Activated CD4-positive, alpha-beta T cell treated with anti-CD3 and anti-CD28 coated beads, Interleukin-10, Interleukin-2, amounts not matched to agents 100 ng/mL and 50 ng/mL, durations not matched to agents 16 hours and 8 hours (primary cell): ENCODE measurements around the gene TCFL5.
A peak's percentile ranks its signal among the peaks of the same experiment; 100 is the strongest.
"Not testable (repeated sequence)": the region's sequence is repeated elsewhere in the genome, so short reads cannot be mapped to it uniquely, and the experiment has no call there.

Experiments used
- DNase-seq: peaks from one replicate; pipeline ENCODE4 v3.0.0-alpha.2; 2020

The TCFL5 gene

DNA sequence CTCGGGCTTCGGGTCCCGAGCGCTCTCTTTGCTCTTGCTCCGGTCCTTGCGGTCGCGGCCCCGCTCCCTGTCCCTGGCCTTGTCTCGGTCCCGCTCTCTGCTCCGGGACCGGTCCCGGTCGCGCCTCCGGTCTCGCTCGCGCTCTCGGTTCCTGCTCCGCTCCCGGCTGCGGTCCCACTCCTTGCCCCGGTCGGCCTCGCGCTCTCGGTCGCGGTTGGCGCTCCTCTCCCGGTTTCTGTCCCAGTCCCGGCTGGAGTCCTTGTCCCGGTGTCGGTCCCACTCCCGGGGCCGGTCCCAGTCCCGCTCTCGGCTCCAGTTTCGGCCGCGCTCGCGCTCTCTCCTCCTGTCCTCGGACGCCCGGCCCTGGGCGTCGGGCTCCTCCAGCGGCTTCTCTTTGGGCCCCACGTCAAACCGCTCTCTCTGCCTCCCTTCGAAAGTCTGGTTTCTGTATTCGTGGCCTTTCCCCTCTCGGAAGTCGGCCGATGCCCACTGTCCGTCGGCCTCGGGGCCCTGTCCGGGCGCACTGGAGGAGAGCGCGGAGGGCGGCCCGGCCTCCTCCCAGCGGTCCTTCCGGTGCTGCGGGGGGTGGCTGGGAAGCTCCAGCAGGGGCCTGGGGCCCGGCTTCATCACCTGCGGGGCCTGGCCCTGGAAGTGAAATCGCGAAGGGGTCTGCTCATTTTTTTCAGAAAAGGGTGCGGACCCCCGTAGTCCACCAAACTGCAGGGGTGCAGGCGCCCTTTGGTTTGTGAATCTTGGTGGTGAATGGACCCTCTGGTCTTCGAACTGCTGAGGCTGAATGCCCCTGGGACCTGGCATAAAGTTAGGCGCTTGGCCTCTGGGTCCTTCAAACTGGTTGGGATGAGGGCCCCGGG lies 17.9 kb upstream of the TCFL5 start:
- DNase-seq: no peak

DNA sequence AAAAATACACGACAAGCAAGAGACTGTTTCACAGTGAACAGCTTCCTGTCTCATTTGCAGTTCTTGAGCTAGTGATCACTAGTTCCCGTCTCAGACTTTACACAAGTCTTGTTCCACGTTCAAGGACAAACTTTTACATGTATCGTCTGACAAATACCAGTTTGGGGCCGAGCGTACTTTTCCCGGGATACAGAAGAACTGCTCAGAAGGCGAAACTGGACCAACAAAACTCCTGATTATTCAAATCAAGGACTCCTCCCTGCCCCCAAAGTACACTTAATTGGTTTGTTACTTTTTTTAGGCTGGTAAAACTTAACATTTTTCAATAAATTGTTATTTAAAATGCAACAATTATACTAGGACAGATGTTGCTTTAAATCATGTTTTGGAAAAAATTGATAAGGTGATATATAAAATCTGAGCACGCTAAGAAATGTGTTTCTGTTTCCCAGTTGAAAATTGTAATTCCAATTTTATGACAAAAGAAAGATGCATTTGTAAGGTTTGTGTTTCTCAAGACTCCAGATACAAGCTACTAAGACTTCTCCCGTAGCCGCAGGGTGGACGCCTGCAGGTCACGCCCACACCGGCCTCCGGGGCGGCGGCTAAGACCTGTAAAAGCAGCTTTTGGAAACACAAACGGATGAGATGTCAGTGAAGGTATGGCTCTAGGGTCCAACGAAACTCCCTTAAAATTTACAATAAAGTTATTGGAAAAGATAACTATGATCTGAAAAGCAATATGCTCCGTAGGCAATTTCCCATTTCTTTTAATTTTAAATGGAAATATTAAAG lies 16.8 kb upstream of the TCFL5 start:
- no peak for DNase-seq

DNA sequence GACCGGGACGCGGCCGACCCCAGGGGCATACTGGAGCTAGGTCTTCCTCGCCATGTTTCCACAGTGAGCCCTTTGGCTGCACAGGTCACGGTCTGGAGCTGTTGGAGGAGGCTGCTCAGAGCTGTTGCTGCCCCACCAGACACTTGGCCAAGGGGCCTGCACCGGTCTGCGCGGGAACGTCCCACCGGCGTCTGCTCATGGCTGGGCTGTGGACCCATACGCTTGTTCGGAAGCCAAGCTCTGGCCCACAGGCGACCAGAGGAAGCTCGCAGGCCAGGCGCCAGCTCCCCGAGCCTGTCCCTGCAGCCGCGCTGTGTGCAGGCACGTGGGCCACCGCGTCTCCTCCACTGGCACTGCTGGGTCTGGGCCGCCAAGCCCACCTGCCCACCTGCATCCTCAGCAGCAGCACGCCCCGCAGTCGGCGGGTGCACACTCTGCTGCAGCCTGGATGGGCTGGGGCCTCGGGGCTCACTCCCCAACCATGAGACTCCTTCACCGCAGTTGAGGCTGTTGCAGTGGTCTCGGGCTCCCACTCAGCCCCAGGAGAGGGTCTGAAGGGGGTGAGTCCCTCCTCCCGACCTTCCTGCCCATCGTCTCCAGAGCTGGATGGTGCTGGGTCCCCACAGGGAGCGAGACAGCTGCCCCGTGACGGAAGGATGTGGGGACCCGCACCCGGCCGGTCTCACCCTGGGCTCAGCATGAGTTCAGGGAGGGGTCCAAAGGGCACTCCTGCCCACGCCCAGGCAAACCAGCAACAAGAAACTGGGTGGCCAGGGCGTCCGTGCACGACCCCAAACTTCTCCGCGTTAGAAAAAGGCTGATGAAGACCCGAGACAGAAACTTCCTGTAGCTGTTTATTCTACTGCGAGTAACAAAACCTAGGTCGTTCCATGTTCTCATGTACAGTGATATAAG lies 15.5 kb upstream of the TCFL5 start:
- DNase-seq: no peak

DNA sequence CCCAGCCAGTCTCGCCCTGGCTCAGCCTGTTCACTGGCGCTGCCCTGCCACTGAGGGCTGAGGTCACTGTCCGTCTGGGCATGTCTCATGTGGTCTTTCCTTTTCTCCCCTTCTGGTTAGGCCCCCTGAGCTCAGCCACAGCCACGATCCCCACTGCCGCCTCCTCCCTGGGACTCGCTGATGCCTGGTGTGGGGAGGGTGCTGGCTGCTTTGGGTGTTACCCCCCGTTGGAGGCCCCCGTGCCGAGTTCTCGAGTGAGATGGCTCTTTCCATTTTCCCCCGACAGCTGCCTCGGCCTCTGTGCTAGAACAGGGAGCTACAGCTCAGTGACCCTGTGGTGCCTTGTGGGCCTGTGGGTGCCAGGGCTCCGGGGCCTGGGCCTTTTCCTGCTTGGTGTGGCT lies 14.9 kb upstream of the TCFL5 start:
- no peak for DNase-seq

DNA sequence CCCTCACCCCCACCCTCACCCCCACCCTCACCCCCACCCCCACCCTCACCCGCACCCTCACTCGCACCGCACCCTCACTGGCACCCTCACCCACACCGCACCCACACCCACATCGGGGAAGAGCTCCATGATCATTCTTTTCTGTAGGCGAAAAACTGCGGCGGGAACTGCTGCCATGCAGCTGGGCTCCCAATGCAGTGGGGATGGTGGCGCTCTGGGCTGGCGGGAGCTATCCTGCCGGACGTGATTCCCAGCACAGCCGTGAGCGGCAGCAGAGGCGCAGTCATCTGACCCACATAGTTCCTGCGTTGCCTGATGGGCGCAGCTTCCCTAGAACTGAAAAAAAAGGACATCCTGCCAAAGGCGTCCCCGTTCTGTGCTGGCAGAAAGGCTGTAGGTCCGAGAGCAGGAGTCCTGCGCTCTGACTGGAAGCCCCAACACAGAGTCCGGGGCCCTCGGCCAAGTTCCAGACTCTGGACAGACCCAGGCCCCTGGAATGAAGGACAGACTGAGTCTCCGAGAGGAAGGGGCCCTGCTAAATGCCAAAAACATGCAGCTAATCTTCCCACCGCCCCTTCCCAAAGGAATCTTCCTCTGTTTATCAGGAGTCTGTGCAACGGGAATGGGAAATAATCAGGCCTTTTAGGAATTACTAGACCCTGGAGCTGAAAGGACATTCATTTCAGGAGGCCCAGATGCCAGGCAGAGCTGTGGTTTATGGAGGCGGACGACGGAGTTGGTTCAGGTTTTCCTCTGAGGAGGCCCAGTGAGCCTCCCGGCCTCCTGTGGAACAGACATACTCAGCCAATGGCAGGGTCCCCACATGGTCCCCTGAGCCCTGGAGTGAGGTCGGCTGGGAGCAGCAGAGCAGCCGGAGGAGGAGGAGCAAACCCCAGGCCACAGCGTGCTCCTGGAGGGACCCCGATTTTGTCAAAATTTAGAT lies 14.1 kb upstream of the TCFL5 start:
- no peak for DNase-seq

DNA sequence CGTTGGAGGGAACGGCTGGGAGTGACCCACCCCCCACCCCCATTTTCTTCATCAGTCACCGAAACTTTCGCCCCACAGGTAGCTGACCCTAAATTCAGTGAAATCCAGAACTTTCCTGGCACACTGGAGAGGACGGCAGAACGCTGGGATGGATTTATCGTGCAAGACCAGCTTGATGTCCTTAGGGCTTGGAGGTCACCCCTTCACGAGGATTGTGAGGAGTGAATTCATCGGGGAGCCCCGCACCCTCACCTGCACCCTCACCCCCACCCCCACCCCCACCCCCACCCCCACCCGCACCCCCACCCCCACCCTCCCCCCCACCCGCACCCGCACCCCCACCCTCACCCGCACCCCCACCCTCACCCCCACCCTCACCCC lies 13.3 kb upstream of the TCFL5 start:
- no peak for DNase-seq

DNA sequence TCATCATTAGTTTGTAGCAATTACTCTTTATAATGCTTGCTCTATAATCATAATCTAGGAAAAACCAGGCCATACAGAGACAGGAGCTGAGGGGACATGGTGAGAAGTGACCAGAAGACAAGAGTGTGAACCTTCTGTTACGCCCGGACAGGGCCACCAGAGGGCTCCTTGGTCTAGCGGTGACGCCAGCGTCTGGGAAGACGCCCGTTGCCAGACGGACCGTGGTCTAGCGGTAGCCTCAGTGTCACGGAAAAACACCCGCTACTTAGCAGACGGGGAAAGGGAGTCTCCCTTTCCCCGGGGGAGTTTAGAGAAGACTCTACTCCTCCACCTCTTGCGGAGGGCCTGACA lies 12.0 kb upstream of the TCFL5 start:
- DNase-seq: peak; percentile 54

DNA sequence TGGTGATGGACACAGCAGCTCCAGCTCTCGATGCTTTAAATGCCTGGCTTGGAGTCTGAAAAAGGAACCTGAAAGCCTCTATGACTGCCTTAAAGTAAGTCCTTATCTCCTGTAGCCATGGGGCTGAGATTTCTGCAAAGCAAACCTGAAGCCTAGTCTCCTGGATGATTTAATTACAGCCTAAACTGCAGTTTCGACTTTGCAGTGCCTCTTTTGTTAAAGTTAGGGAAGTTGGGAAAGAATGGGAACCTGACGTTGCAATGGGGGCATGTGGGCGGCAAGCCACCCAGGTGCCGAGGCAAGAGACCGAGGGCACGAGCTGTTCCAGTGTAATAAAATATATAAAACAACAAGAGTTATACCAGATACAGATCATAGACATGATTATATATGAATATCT lies 11.7 kb upstream of the TCFL5 start:
- DNase-seq: no peak

DNA sequence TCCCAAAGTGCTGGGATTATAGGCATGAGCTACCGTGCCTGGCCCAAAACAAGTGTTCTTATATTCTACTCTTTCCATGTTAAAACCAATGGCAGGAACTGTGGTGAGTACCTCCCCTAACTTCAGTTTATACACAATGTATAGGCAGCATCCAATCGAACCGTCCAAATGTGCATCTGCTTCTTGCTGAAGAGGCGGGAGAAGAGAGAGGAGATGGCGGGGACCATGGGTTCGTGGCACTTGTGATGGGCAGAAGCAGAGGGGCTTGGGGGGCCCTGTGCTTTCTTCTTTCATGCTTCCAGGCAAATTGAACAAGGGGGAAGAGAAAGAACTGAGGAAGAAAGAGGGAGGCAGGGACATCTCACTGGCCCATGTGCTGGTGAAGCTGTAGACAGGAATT lies 11.2 kb upstream of the TCFL5 start:
- DNase-seq: no peak

DNA sequence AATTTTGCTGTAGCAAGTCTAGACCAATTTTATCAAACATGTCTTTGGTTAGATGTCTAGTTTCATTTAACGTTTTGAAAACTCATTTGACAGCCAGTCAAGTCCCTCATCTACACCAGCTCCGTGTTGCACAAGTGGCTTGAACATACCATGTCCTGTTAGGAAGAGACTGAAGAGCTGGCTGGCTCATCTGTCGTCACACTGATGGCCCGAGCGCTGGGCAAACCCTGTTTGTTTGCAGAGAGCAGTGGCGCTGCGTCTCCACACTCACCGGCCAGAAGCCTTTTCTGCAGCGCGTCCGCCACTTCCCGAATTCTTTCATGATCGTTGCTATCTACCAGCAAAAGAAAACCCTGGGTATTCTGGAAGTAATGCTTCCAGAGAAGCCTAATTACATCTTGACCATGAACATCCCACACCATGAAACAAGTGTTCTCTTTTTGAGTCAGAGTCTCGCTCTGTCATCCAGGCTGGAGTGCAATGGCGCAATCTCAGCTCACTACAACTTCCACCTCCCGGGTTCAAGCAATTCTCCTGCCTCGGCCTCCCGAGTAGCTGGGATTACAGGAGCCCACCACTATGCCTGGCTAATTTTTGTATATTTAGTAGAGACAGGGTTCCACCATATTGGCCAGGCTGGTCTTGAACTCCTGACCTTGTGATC lies 10.7 kb upstream of the TCFL5 start:
- no peak for DNase-seq

DNA sequence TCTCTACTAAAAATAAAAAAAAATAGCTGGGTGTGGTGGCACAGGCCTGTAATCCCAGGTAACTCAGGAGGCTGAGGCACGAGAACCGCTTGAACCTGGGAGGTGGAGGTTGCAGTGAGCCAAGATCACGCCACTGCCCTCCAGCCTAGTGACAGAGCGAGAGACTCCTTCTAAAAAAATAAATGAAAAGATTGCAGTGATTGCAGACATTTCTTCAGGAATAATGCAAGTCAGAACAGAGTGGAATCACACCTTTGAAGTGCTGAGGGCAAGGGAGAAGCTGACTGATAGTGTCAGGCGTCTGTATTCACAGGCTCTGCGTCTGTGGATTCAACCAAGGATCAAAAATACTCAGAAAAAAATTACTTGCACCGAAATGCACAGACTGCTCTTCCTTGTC lies 2.6 kb upstream of the TCFL5 start:
- DNase-seq: no peak

DNA sequence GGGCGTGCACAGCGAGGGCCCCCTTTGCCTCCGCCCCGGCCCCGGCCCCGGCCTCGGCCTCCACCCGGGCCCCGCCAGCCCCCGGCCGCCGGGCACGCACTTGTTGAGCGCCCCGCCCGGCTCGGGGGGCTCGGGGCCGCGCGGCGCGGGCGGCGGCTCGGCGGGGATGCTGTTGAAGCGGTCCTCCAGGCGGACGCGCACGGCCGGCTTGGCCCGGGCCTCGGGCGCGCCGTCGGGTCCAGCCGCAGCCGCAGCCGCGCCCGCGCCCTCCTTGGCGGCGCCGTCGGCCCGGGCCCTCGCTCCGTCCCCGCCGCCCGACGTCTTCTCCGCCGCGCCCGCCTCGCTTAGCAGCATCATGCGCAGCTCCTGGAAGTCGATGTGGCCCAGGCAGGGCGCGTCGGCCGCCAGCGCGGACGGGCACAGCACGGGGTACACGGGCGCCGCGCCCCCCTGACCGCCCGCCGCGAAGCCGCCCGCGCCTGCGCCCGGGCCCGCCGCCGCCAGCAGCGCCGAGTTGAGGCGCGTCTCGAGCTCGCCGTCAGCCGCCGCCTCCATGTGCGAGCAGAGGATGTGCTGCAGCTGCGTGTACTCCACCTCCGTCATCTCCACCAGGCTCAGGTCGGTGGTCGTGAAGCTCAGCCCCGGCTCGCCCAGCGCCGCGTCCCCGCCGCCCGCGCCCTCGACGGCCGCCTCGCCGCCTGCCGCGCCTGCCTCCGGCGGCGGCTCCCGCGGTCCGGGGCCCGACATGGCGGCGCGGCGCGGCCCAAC lies 514 bp downstream of the TCFL5 start:
- peak; percentile 27 for DNase-seq

DNA sequence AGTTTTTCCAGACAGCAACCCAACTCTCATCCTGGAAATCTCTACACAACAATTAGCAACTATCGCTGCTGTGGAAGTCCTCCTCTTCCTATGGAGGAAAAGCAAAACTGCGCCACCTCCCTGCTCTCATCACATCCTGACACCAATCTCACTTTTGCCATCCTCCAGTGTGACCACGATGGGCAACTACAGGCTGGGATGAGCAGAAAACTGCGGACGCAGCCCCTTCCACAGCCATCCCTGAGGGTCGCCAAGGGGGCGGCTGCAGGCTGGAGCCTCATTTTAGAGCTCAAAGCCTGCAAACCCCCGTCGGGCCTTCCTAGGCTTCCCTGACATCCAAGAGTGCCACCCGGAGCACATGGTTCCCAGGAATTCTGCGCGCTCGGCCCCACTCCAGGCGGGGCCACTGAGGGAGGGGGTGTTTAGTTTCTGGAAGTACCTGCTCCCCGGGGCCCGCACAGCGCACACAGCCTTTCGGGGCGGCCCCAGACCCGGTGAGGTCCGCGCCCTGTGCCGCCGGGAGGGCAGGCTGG lies 1.2 kb downstream of the TCFL5 start:
- no peak for DNase-seq

DNA sequence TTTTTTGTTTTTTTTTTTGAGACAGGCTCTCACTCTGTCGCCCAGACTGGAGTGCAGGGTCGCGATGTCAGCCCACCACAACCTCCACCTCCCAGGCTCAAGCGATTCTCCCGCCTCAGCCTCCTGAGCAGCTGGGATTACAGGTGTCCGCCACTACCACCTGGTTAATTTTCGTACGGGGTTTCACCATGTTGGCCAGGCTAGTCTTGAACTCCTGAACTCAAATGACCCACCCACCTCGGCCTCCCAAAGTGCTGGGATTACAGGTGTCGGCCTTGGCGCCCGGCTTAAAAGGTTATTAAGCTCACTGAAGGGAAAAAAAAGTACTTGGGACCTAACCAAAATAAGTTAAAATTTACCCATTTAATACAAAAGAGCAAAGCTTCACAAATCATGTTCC lies 1.9 kb downstream of the TCFL5 start:
- DNase-seq: no peak

DNA sequence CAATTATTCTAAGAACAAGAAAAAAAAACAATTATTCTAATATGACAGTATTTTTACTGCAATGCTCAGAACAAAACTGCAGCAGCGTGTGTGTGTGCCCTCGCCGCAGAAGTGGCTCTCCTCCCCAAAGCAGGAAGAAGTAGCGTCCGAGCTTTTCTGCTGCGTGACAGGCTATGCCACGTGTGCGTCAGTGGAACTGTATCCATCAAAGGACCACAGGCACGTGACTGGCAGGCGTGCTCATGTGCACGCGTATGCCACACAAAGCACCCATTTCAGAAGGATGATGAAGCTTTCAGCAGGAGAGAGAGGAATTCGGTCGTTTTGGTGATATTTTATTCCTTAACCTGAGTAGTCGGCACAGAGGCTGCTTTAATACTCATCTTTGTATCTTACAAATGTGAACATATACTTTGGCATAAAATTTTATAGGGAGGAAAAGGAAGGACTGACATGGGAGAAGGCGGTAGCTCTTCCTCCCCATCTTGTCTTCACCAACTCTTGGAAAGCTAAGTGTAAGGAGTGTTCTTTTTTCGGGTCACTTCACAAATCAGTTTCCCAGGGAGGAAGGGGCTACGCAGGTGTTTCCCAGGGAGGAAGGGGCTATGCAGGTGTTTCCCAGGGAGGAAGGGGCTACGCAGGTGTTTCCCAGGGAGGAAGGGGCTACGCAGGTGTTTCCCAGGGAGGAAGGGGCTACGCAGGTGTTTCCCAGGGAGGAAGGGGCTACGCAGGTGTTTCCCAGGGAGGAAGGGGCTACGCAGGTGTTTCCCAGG lies 3.4 kb downstream of the TCFL5 start:
- DNase-seq: no peak

DNA sequence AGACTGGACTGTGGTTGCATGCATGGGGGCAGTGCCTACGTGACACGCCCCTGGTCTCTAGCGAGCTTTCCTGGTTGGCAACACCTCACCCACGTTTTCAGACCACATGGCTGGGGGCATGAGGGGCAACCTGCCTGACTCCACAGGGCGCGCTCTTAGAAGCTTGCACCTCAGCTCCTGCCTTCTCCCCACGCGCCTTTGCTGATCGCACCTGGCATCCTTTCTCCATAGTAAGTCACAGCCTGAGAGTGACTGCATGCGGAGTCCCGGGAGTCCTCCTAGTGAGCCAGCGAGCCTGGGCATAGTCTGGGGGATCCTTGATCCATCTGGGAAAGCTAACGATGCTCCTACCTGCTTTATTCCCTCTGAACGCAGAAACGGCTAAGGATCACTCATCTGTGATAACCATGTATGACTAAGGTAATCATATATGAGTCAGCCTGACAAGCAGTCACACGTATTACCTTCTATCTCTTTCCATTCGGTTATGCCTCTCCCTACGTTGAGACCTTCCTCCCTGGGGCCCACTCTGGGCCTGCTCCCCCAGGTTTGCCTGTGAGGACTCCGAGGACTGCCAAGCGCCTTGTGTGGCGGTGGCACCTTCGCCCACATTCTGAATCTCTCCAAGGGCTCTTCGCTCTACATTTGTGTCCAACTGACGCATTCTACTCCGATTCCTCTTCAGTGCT lies 4.5 kb downstream of the TCFL5 start:
- DNase-seq: no peak

DNA sequence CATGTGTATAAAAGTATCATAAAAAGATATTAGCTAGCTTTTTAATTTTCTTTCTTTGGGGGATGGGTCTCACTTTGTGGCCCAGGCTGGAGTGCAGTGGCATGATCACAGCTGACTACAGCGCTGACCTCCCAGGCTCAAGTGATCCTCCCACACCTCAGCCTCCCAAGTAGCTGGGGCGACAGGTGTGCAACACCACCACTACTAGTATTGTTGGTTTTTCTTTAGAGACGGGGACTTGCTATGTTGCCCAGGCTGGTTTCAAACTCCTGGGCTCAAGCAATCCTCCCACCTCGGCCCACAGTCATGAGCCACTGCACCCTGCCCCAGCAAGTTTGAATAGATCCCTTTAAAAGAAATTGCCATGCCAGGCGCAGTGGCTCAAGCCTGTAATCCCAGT lies 6.5 kb downstream of the TCFL5 start:
- no peak for DNase-seq

DNA sequence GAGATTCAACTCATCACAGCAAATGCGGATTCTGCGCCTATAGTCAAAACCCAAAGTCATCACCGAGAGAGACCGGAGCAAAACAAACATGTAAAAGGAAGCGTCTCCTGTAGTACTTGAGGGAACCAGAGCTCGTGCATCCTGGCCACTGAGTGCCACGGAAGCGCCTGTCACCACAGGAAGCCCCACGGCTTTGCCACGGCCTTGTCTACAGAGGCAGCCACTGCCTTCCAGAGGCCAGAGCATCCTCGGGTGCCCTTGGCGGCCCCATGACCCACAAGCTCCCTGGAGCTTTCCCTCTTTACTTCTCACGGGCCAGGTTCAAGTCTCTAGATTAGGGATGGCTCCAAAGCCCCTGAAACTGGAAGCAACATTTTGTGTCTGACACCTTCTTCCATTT lies 7.5 kb downstream of the TCFL5 start:
- no peak for DNase-seq

DNA sequence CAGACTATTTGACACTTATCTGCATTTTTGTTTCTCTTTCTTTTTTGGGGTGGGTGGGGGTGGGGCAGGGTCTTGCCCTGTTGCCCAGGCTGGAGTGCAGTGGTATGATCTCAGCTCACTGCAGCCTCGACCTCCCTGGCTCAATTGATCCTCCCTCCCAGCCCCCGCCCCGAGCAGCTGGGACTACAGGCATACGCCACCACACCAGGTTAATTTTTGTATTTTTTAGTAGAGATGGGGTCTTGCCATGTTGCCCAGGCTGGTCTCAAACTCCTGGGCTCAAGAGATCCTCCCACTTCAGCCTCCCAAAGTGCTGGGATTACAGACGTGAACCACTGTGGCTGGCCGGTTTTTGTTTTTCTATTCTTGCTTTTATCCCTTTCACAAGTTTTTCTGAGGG lies 8.3 kb downstream of the TCFL5 start:
- DNase-seq: not testable (repeated sequence)
